PC-3 (cell line): ENCODE data around the gene SH3GL2. TPM values are rescaled to one million over a fixed set of nuclear protein-coding genes. Genes with fewer than 3 reads are reported as not detected.

Experiments used
- ATAC-seq: fragments of 200-7000 bp; cut with Tn5 transposase; 2 replicates; pipeline ENCODE4 v1.9.1; 2020; ENCODE audit warnings: mild to moderate bottlenecking, moderate library complexity
- BruUV-seq: library from RNA; stranded (reverse); fragments of 400-500 nt; replicated peaks from 2 replicates; lab custom pipeline; 2021; lab: Mats Ljungman, UMichigan
- CTCF ChIA-PET: fragments of 300-600 bp; sonication (Branson Sonifier 250); formaldehyde crosslinking; loops from one replicate; lab custom pipeline; 2022; ENCODE audit warnings: antibody characterized with exemption; lab: Charles Lee
- POLR2A ChIA-PET: fragments of 300-600 bp; sonication (Branson Sonifier 250); formaldehyde crosslinking; loops from one replicate; lab custom pipeline; 2022; ENCODE audit warnings: antibody characterized with exemption; ENCODE audit not compliant: unreplicated experiment; lab: Charles Lee
- DNase-seq: peaks from one replicate; pipeline ENCODE4 v3.0.0-alpha.2; 2015
- H2AFZ ChIP-seq: fragments of 300-600 bp; sonication (generic); 2 replicates; pipeline ENCODE4 v1.6.0; 2016; ENCODE audit warnings: antibody characterized with exemption, low read length
- H3F3A ChIP-seq: fragments of 300-600 bp; sonication (generic); one replicate; pipeline ENCODE4 v1.6.0; 2017; ENCODE audit warnings: antibody characterized with exemption, low read length, control low read depth, mild to moderate bottlenecking; ENCODE audit not compliant: unreplicated experiment
- H3K27ac ChIP-seq: fragments of 300-600 bp; sonication (generic); 2 replicates; pipeline ENCODE4 v1.5.1; 2016; ENCODE audit warnings: mild to moderate bottlenecking, low read length
- H3K27me3 ChIP-seq: fragments of 300-600 bp; sonication (generic); 2 replicates; pipeline ENCODE4 v1.6.1; 2016; ENCODE audit warnings: low read length, mixed read lengths
- H3K36me3 ChIP-seq: fragments of 300-600 bp; sonication (generic); 2 replicates; pipeline ENCODE4 v1.6.1; 2016; ENCODE audit warnings: low read depth, mixed run types, low read length, mixed read lengths
- H3K4me1 ChIP-seq: fragments of 300-600 bp; sonication (generic); 2 replicates; pipeline ENCODE4 v1.5.1; 2016; ENCODE audit warnings: low read length; ENCODE audit not compliant: insufficient read depth
- H3K4me2 ChIP-seq: fragments of 300-600 bp; sonication (generic); 2 replicates; pipeline ENCODE4 v1.6.0; 2016; ENCODE audit warnings: low read length
- H3K4me3 ChIP-seq: fragments of 300-600 bp; sonication (generic); 2 replicates; pipeline ENCODE4 v1.5.1; 2016; ENCODE audit warnings: mild to moderate bottlenecking, low read length, mixed read lengths
- H3K79me2 ChIP-seq: fragments of 300-600 bp; sonication (generic); 2 replicates; pipeline ENCODE4 v1.6.1; 2017; ENCODE audit warnings: low read length, mixed read lengths
- H3K9ac ChIP-seq: fragments of 300-600 bp; sonication (generic); 2 replicates; pipeline ENCODE4 v1.6.0; 2016; ENCODE audit warnings: mild to moderate bottlenecking, low read length
- H3K9me2 ChIP-seq: fragments of 300-600 bp; sonication (generic); replicated peaks from 2 replicates; pipeline ENCODE4 v1.6.1; 2016; ENCODE audit warnings: mixed run types, low read length, mixed read lengths
- H3K9me3 ChIP-seq: fragments of 300-600 bp; sonication (generic); 2 replicates; pipeline ENCODE4 v1.6.1; 2016; ENCODE audit warnings: low read length, mixed read lengths
- H4K20me1 ChIP-seq: fragments of 300-600 bp; sonication (generic); 2 replicates; pipeline ENCODE4 v1.6.1; 2016; ENCODE audit warnings: low read length, mixed read lengths
- EZH2 ChIP-seq: fragments of 300-600 bp; sonication (generic); IDR thresholded peaks from one replicate; pipeline ENCODE4 v1.6.1; 2017; ENCODE audit warnings: antibody characterized with exemption, mild to moderate bottlenecking, low read length; ENCODE audit not compliant: unreplicated experiment
- EZH2phosphoT487 ChIP-seq: fragments of 300-600 bp; sonication (generic); IDR thresholded peaks from 2 replicates; pipeline ENCODE4 v1.6.1; 2018; ENCODE audit warnings: mild to moderate bottlenecking, antibody characterized with exemption, low read length, borderline replicate concordance
- intact Hi-C: fragments of 100-400 bp; cut with micrococcal nuclease; formaldehyde crosslinking; loops from 2 replicates; pipeline ENCODE4 v1.9.0; 2023
- total RNA-seq: library from RNA; depleted of rRNA; stranded (reverse); fragments of >200 nt; gene quantifications from 2 replicates; pipeline ENCODE4 v1.2.3, GENCODE V29; 2014
- TF ChIP-seq, protein P1 (sequence below): fragments of 300-600 bp; sonication (generic); conservative IDR thresholded peaks from 2 replicates; pipeline ENCODE4 v1.5.1; 2017; ENCODE audit warnings: antibody characterized with exemption, low read depth, mild to moderate bottlenecking, low read length

SH3GL2 gene
- total RNA-seq, 1 experiment from 2014 or later: 2.9 TPM

DNA sequence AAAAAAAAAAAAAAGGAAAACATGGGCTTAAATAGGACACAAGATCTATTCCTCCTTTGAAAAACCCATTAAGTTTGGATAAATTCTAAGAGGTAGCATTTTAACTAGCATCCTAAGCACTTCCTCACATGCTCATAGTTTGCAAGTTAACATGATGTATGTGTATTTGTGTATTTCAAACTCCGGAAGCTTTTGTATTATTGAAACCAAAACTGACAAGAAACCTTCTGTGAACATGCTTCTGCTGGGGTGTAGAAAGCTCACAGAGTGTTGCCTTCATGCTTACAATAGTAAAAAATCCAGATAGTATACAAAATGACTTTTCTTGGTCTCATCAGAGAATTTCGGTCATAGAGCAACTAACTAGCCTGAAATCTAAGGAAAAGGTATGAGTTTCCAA, 103.8 kb downstream of the SH3GL2 start:
- no peak overlapping the region for H3K4me2 ChIP-seq
- no peaks in the 10 kb centered on the region for H3F3A ChIP-seq
- H3K9ac ChIP-seq: no peak overlapping the region
- POLR2A ChIA-PET: no interaction called here
- DNase-seq (no peak), ATAC-seq (no peak)
- H3K9me3 ChIP-seq: no peaks in the 10 kb centered on the region
- H3K79me2 ChIP-seq: no peaks in the 10 kb centered on the region
- no peaks in the 10 kb centered on the region for H3K27me3 ChIP-seq
- H3K4me3 ChIP-seq: no peak overlapping the region
- no peaks in the 10 kb centered on the region for H3K9me2 ChIP-seq
- H3K4me1 ChIP-seq: no peaks in the 10 kb centered on the region
- intact Hi-C loops: no loop called here
- BruUV-seq: no TSS peak
- H2AFZ ChIP-seq: no peak overlapping the region
- H4K20me1 ChIP-seq: no peaks in the 10 kb centered on the region
- H3K36me3 ChIP-seq: no peaks in the 10 kb centered on the region
- TF ChIP-seq EZH2phosphoT487 (no peak), EZH2 (no peak)
- TF ChIP-seq, protein P1, sequence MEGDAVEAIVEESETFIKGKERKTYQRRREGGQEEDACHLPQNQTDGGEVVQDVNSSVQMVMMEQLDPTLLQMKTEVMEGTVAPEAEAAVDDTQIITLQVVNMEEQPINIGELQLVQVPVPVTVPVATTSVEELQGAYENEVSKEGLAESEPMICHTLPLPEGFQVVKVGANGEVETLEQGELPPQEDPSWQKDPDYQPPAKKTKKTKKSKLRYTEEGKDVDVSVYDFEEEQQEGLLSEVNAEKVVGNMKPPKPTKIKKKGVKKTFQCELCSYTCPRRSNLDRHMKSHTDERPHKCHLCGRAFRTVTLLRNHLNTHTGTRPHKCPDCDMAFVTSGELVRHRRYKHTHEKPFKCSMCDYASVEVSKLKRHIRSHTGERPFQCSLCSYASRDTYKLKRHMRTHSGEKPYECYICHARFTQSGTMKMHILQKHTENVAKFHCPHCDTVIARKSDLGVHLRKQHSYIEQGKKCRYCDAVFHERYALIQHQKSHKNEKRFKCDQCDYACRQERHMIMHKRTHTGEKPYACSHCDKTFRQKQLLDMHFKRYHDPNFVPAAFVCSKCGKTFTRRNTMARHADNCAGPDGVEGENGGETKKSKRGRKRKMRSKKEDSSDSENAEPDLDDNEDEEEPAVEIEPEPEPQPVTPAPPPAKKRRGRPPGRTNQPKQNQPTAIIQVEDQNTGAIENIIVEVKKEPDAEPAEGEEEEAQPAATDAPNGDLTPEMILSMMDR: no peak
- CTCF ChIA-PET: no interaction called here
- H3K27ac ChIP-seq: no peak overlapping the region

GRCh38 chr9:17688834-17689233, 110.0 kb downstream of the SH3GL2 start:
- no peaks in the 10 kb centered on the region for H3F3A ChIP-seq
- no peaks in the 10 kb centered on the region for H3K36me3 ChIP-seq
- no peaks in the 10 kb centered on the region for H3K4me1 ChIP-seq
- no peaks in the 10 kb centered on the region for H3K79me2 ChIP-seq
- BruUV-seq: no TSS peak
- no peak for DNase-seq
- intact Hi-C loops: no loop called here
- no peaks in the 10 kb centered on the region for H4K20me1 ChIP-seq
- H3K9me2 ChIP-seq: no peaks in the 10 kb centered on the region
- H3K27me3 ChIP-seq: no peaks in the 10 kb centered on the region
- H3K4me3 ChIP-seq: no peak overlapping the region
- no peak overlapping the region for H2AFZ ChIP-seq
- no peak overlapping the region for H3K4me2 ChIP-seq
- no peak overlapping the region for H3K9ac ChIP-seq
- TF ChIP-seq, protein P1: no peak
- no peak for TF ChIP-seq EZH2
- no peak for TF ChIP-seq EZH2phosphoT487
- H3K27ac ChIP-seq: no peak overlapping the region
- no peak for ATAC-seq
- POLR2A ChIA-PET: no interaction called here
- CTCF ChIA-PET: no interaction called here
- H3K9me3 ChIP-seq: no peaks in the 10 kb centered on the region

- ATAC-seq: no peak
- Histone ChIP-seq H3K9ac (no peak overlapping the region), H3K9me2 (no peaks in the 10 kb centered on the region), H3K27me3 (no peaks in the 10 kb centered on the region), H3K4me3 (no peak overlapping the region), H3K9me3 (no peaks in the 10 kb centered on the region), H3K36me3 (no peaks in the 10 kb centered on the region), H3K27ac (no peak overlapping the region), H3F3A (no peaks in the 10 kb centered on the region), H3K4me2 (no peak overlapping the region), H3K4me1 (no peaks in the 10 kb centered on the region), H2AFZ (no peak overlapping the region), H4K20me1 (no peaks in the 10 kb centered on the region), H3K79me2 (no peaks in the 10 kb centered on the region)
- intact Hi-C loops: no loop called here
- no TSS peak for BruUV-seq
- DNase-seq: no peak
- TF ChIP-seq, protein P1: no peak
- TF ChIP-seq EZH2phosphoT487 (no peak), EZH2 (no peak)
- ChIA-PET CTCF (no interaction called here), POLR2A (no interaction called here)
These were observed 115.5 kb downstream of the SH3GL2 start for GRCh38 chr9:17694336-17694735.
